ENCODE results near the gene GTF3C4. TPM values are rescaled to one million over a fixed set of nuclear protein-coding genes. Genes with fewer than 3 reads are reported as not detected.
"Not testable (repeated sequence)": the region's sequence is repeated elsewhere in the genome, so short reads cannot be mapped to it uniquely, and the experiment has no call there.

GTF3C4 gene
- polyA plus RNA-seq, 1 donor: 13.7 TPM

DNA sequence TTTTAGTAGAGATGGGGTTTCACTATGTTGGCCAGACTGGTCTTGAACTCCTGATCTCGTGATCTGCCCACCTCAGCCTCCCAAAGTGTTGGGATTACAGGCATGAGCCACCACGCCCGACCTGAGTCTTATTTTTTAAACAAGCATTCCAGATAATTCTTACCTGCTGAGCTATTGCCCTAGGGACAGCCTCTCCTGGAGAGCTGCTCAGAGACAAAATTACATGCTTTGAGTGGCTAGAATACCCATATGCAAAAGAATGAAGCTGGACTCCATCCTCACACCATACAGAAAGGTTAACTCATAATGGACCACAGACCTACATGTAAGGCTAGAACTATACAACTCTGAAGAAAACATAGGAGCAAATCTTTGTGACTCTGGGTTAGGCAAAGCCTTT, 41.6 kb downstream of the GTF3C4 start:
- DNase-seq: no peak
- Histone ChIP-seq H3K27me3 (ENCODE audit: control insufficient read depth, insufficient read depth, low read length) (no peaks in the 10 kb centered on the region), H3K9me3 (ENCODE audit: control insufficient read depth, low read depth, low read length) (no peaks in the 10 kb centered on the region), H3K4me1 (ENCODE audit: control insufficient read depth, insufficient read depth, low read length) (no peaks in the 10 kb centered on the region), H3K4me3 (ENCODE audit: low read length) (no peak overlapping the region), H3K36me3 (ENCODE audit: control insufficient read depth, insufficient read depth, low read length) (no peaks in the 10 kb centered on the region), H3K27ac (ENCODE audit: low read length) (no peak overlapping the region)
- no CpG with 5 or more reads among the region's 3 CpGs for WGBS (ENCODE audit: insufficient coverage, low lambda C conversion rate)

DNA sequence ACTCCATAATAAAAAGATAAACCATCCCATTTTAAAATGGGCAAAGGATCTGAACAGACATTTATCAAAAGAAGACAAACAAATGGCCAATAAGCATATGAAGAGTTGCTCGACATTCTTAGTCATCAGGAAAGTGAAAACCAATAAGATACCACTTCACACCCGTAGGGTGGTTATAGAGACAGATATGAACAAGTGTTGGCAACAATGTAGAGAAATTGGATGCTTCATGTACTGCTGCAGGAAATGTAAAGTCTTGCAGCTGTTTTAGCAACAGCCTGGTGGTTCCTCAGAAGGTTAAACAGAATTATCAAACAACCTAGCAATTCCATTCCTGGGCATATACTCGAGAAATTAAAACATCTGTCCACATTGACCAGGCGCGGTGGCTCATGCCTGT, 42.5 kb downstream of the GTF3C4 start:
- Histone ChIP-seq H3K4me1 (ENCODE audit: control insufficient read depth, insufficient read depth, low read length) (no peaks in the 10 kb centered on the region), H3K36me3 (ENCODE audit: control insufficient read depth, insufficient read depth, low read length) (no peaks in the 10 kb centered on the region), H3K27ac (ENCODE audit: low read length) (no peak overlapping the region), H3K4me3 (ENCODE audit: low read length) (no peak overlapping the region), H3K9me3 (ENCODE audit: control insufficient read depth, low read depth, low read length) (no peaks in the 10 kb centered on the region), H3K27me3 (ENCODE audit: control insufficient read depth, insufficient read depth, low read length) (peaks cover 3% of the 10 kb centered on the region)
- no peak for DNase-seq
- WGBS (ENCODE audit: insufficient coverage, low lambda C conversion rate): no CpG with 5 or more reads among the region's 5 CpGs

DNA sequence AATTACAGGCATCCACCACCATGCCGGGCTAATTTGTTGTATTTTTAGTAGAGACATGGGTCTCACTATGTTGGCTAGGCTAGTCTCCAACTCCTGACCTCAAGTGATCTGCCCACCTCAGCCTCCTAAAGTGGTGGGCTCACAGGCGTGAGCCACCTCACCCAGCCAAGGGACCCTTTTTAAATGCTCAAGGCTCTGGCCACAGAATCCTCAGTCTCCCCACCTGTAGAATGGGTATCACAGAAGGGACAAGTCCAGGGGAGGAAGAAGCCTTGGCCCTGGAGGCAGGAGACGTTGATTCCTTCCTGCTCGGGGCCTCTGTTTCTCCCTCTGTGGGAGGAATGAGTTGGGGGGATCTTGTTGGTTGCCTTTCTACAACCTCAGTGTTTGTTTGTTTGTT, 45.7 kb downstream of the GTF3C4 start:
- Histone ChIP-seq H3K27ac (ENCODE audit: low read length) (no peak overlapping the region), H3K27me3 (ENCODE audit: control insufficient read depth, insufficient read depth, low read length) (peaks cover 3% of the 10 kb centered on the region), H3K9me3 (ENCODE audit: control insufficient read depth, low read depth, low read length) (no peaks in the 10 kb centered on the region), H3K4me1 (ENCODE audit: control insufficient read depth, insufficient read depth, low read length) (no peaks in the 10 kb centered on the region), H3K4me3 (ENCODE audit: low read length) (no peak overlapping the region), H3K36me3 (ENCODE audit: control insufficient read depth, insufficient read depth, low read length) (no peaks in the 10 kb centered on the region)
- WGBS (ENCODE audit: insufficient coverage, low lambda C conversion rate): no CpG with 5 or more reads among the region's 4 CpGs
- DNase-seq: no peak

DNA sequence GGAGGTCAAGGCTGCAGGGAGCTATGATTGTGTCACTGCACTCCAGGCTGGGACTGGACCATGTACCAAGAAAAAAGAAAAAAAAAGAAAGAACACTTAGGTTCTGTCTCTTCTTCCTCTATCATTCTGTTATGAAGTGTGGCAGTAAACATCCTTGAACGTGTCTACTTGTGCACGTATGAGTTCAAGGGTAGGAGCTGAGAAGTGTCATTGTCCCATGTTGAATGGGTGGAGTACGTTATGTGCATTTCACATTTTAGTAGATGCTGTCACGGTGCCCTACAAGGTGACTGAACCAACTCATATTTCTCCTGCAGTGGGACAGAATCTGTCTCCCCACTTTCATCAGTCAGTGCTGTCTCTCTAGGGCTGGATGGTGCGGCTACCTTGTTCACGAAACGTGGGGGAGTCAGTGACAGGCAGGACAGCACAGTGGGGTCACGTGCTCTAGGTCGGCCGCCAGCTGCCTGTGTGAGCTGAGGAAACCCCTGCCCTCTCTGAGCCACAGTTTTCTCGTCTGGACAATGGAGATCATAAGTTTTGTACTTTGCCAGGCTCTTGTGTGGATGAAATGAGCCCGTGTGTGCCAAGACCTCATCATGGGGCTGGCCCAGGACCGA, 47.2 kb downstream of the GTF3C4 start:
- H3K36me3 ChIP-seq (ENCODE audit: control insufficient read depth, insufficient read depth, low read length): no peaks in the 10 kb centered on the region
- WGBS (ENCODE audit: insufficient coverage, low lambda C conversion rate): no CpG with 5 or more reads among the region's 13 CpGs
- H3K4me1 ChIP-seq (ENCODE audit: control insufficient read depth, insufficient read depth, low read length): no peaks in the 10 kb centered on the region
- H3K27ac ChIP-seq (ENCODE audit: low read length): no peak overlapping the region
- DNase-seq: no peak
- peaks cover 3% of the 10 kb centered on the region for H3K27me3 ChIP-seq (ENCODE audit: control insufficient read depth, insufficient read depth, low read length)
- no peak overlapping the region for H3K4me3 ChIP-seq (ENCODE audit: low read length)
- H3K9me3 ChIP-seq (ENCODE audit: control insufficient read depth, low read depth, low read length): no peaks in the 10 kb centered on the region

DNA sequence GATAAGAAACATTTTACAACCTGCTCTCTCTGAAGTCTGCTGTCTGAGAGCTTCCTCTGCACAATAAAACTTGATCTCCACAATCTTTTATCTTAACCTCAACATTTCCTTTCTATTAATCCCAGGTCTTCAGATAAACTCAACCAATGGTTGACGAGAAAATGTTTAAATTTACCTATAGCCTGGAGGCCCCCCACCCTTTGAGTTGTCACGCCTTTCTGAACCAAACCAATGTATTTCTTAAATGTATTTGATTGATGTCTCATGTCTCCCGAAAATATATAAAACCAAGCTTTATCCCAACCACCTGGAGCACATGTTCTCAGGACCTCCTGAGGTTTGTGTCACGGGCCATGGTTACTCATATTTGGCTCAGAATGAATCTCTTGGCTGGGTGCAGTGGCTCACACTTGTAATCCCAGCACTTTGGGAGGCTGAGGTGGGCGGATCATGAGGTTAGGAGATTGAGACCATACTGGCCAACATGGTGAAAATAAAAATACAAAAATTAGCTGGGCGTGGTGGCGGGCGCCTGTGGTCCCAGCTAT, 48.2 kb downstream of the GTF3C4 start:
- H3K36me3 ChIP-seq (ENCODE audit: control insufficient read depth, insufficient read depth, low read length); H3K4me3 ChIP-seq (ENCODE audit: low read length); DNase-seq; H3K27ac ChIP-seq (ENCODE audit: low read length); H3K27me3 ChIP-seq (ENCODE audit: control insufficient read depth, insufficient read depth, low read length); H3K9me3 ChIP-seq (ENCODE audit: control insufficient read depth, low read depth, low read length); H3K4me1 ChIP-seq (ENCODE audit: control insufficient read depth, insufficient read depth, low read length): not testable (repeated sequence)
- WGBS (ENCODE audit: insufficient coverage, low lambda C conversion rate): no CpG with 5 or more reads among the region's 8 CpGs

DNA sequence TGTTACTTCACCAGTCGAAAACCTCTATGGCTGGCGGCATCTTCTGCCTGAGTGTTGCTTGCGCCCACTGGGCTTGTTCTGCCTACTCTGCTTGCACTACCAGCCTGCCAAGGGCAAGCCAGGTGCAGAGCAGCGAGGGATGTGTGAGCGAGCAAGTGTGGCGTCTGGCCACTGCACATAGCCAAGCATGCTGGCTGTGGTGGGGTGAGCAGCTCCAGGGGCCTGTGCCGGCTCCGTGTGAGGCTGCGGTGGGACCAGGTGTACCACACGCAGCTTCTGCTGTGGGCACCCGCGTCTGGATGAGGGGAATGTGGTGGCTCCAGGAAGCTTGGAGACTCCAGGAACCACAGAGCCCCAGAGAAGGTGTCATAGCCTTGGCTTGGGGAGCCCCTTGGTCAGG, 51.4 kb downstream of the GTF3C4 start:
- no peaks in the 10 kb centered on the region for H3K4me1 ChIP-seq (ENCODE audit: control insufficient read depth, insufficient read depth, low read length)
- no peak for DNase-seq
- no peak overlapping the region for H3K27ac ChIP-seq (ENCODE audit: low read length)
- no peaks in the 10 kb centered on the region for H3K9me3 ChIP-seq (ENCODE audit: control insufficient read depth, low read depth, low read length)
- no peak overlapping the region for H3K4me3 ChIP-seq (ENCODE audit: low read length)
- peaks cover 3% of the 10 kb centered on the region for H3K27me3 ChIP-seq (ENCODE audit: control insufficient read depth, insufficient read depth, low read length)
- H3K36me3 ChIP-seq (ENCODE audit: control insufficient read depth, insufficient read depth, low read length): no peaks in the 10 kb centered on the region
- no CpG with 5 or more reads among the region's 12 CpGs for WGBS (ENCODE audit: insufficient coverage, low lambda C conversion rate)

DNA sequence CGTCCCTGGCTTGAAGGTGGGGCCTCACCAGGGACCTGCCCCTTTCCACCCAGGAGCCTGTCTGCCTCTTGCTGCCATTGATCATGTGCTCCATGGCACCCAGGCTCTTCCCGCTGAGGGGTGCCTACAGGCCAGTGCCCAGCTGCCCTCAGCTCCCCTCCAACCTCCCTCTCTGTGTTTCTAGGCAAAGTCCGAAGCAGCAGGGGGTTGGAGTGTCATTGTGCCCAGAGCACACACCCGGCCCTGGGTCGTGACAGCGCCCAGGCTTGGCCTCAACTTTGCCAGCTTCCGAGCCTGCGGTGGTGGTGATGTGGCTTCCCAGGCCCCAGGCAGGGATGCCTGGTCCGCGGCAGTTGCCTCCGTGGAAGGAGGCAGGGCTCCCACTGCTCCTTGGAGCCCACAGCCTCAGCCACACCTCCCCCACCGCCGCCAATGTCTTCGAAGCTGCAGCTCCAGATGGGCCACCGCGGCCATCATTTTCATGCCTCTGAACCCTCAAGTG, 52.4 kb downstream of the GTF3C4 start:
- no peaks in the 10 kb centered on the region for H3K9me3 ChIP-seq (ENCODE audit: control insufficient read depth, low read depth, low read length)
- no peak for DNase-seq
- H3K4me3 ChIP-seq (ENCODE audit: low read length): no peak overlapping the region
- H3K4me1 ChIP-seq (ENCODE audit: control insufficient read depth, insufficient read depth, low read length): no peaks in the 10 kb centered on the region
- H3K27me3 ChIP-seq (ENCODE audit: control insufficient read depth, insufficient read depth, low read length): peaks cover under 1% of the 10 kb centered on the region
- no peak overlapping the region for H3K27ac ChIP-seq (ENCODE audit: low read length)
- no peaks in the 10 kb centered on the region for H3K36me3 ChIP-seq (ENCODE audit: control insufficient read depth, insufficient read depth, low read length)
- WGBS (ENCODE audit: insufficient coverage, low lambda C conversion rate): no CpG with 5 or more reads among the region's 16 CpGs

DNA sequence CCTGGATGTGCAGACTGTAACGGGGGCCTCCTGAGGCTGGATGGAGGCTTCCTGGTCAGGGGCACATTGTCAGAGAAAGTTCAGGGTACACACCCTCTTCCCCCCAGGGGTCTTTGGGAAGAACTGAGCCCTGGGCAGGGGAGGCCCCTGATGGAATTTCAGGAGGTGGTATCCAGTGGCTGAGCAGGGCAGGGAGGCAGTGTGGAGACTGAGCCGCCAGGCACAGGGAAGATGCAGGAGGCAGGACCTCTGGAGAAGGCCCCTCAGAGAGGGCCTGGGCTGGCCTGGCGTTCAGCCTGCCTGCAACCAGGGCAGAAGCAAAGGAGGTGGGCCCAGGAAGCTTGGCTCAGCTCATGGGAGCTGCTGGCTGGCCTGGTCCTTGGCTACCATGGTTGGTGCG, 53.5 kb downstream of the GTF3C4 start:
- no peak overlapping the region for H3K27ac ChIP-seq (ENCODE audit: low read length)
- no peaks in the 10 kb centered on the region for H3K9me3 ChIP-seq (ENCODE audit: control insufficient read depth, low read depth, low read length)
- H3K4me3 ChIP-seq (ENCODE audit: low read length): no peak overlapping the region
- no peaks in the 10 kb centered on the region for H3K36me3 ChIP-seq (ENCODE audit: control insufficient read depth, insufficient read depth, low read length)
- no peaks in the 10 kb centered on the region for H3K4me1 ChIP-seq (ENCODE audit: control insufficient read depth, insufficient read depth, low read length)
- DNase-seq: no peak
- no CpG with 5 or more reads among the region's 4 CpGs for WGBS (ENCODE audit: insufficient coverage, low lambda C conversion rate)
- H3K27me3 ChIP-seq (ENCODE audit: control insufficient read depth, insufficient read depth, low read length): peaks cover 3% of the 10 kb centered on the region

DNA sequence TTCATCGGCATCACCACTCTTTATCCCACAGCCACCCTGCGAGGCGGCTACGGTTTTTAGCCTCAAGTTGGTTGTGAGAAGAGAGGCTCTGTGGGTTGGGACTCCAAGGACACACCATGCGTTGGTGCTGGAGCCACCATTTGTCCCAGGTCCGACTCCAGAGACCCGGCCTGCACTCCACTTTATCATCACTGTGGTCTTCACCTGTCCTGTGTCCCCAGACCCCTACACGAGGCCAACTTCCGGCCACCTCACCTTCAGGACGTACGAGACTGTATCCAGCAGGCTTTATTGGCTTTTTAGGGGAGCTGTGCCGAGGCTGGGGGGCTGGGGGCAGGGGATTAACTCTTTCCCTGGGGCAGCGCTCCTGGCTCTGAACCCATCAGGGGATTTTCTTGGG, 55.0 kb downstream of the GTF3C4 start:
- Histone ChIP-seq H3K27ac (ENCODE audit: low read length) (no peak overlapping the region), H3K27me3 (ENCODE audit: control insufficient read depth, insufficient read depth, low read length) (peaks cover 3% of the 10 kb centered on the region), H3K9me3 (ENCODE audit: control insufficient read depth, low read depth, low read length) (no peaks in the 10 kb centered on the region), H3K4me1 (ENCODE audit: control insufficient read depth, insufficient read depth, low read length) (no peaks in the 10 kb centered on the region), H3K36me3 (ENCODE audit: control insufficient read depth, insufficient read depth, low read length) (no peaks in the 10 kb centered on the region), H3K4me3 (ENCODE audit: low read length) (no peak overlapping the region)
- no peak for DNase-seq
- WGBS (ENCODE audit: insufficient coverage, low lambda C conversion rate): no CpG with 5 or more reads among the region's 13 CpGs

DNA sequence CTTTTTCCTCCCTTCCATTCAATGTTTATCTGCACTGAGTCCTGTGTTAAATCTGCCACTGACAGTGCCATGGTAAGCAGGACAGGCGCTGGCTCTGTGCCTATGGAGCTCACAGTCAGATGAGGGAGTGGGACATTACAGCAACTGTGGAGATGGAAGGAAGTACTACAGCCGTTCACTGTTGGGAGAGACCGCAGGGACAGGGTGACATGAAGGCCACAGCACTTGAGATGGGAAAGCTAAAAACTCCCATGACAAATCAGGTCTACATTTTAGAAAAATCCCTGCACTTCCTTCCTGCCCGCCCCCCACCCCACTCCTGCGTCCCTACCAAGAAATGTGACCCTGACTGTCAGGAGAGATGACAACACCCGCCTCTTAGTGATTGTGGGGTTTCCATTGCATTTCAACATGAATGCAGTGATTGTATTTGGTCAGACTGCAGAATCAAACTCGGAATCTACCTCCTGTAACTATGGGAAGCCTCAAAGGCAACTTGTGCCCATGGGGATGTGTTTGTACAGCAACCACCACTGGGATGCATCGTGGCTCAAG, 56.4 kb downstream of the GTF3C4 start:
- Histone ChIP-seq H3K27me3 (ENCODE audit: control insufficient read depth, insufficient read depth, low read length) (peaks cover 3% of the 10 kb centered on the region), H3K9me3 (ENCODE audit: control insufficient read depth, low read depth, low read length) (no peaks in the 10 kb centered on the region), H3K27ac (ENCODE audit: low read length) (no peak overlapping the region), H3K4me1 (ENCODE audit: control insufficient read depth, insufficient read depth, low read length) (no peaks in the 10 kb centered on the region), H3K4me3 (ENCODE audit: low read length) (no peak overlapping the region), H3K36me3 (ENCODE audit: control insufficient read depth, insufficient read depth, low read length) (no peaks in the 10 kb centered on the region)
- no peak for DNase-seq
- no CpG with 5 or more reads among the region's 8 CpGs for WGBS (ENCODE audit: insufficient coverage, low lambda C conversion rate)

DNA sequence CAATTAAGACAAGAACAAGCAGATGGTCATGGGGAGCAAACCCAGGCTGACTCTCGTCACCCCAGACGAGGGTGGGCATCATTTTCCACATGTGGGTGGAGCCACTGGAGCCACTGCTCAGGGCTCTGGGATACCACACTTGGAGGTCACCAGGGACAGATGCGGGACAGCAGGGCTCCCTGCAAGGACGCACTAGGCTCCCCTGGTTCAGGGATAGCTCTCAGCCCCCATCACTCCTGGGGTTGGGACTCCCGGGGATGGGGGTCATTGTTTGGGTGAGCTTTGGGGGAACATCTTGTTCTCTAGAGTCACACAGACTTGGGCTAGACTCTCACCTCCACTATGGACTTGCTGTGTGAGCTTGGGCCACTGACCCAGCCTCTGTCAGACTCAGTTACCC, 57.8 kb downstream of the GTF3C4 start:
- DNase-seq: no peak
- Histone ChIP-seq H3K4me1 (ENCODE audit: control insufficient read depth, insufficient read depth, low read length) (no peaks in the 10 kb centered on the region), H3K27ac (ENCODE audit: low read length) (no peak overlapping the region), H3K9me3 (ENCODE audit: control insufficient read depth, low read depth, low read length) (no peaks in the 10 kb centered on the region), H3K4me3 (ENCODE audit: low read length) (no peak overlapping the region), H3K36me3 (ENCODE audit: control insufficient read depth, insufficient read depth, low read length) (no peaks in the 10 kb centered on the region), H3K27me3 (ENCODE audit: control insufficient read depth, insufficient read depth, low read length) (peaks cover 3% of the 10 kb centered on the region)
- no CpG with 5 or more reads among the region's 5 CpGs for WGBS (ENCODE audit: insufficient coverage, low lambda C conversion rate)

All from large intestine (tissue), 3 donors.